AG04449 (cell line): Measurements from ENCODE around the gene METAP1D.

Experiments
- CTCF ChIA-PET: fragments of 350-600 bp; formaldehyde crosslinking; extraction: SDS; loops from one replicate; lab custom pipeline; 2021; ENCODE audit warnings: antibody characterized with exemption; lab: Yijun Ruan, JAX
- POLR2A ChIA-PET: fragments of 400-600, 350-600 bp; formaldehyde crosslinking; extraction: SDS; loops from one replicate; lab custom pipeline; 2020; ENCODE audit warnings: antibody characterized with exemption, inconsistent platforms; lab: Yijun Ruan, JAX
- DNase-seq: peaks from one replicate; pipeline ENCODE4 v3.0.0-alpha.2; 2010; ENCODE audit warnings: low read depth, low spot score
- H3K4me3 ChIP-seq: 2 replicates; pipeline ENCODE4 v1.5.1; 2011; ENCODE audit warnings: low read depth, mild to moderate bottlenecking, control low read depth, low read length
- CTCF ChIP-seq: IDR thresholded peaks from one replicate; pipeline ENCODE4 v1.5.1; 2011; ENCODE audit warnings: mild to moderate bottlenecking, moderate library complexity, low read length, control low read depth, inconsistent platforms; ENCODE audit not compliant: insufficient read depth; ENCODE audit errors: missing control alignments

METAP1D gene

GRCh38 chr2:171999604-172000469 lies at the start of gene METAP1D:
Gene METAP1D, plus strand, starts transcription at chr2:171999953. Its CDS starts 17 bp downstream, at chr2:171999970.
- TF ChIP-seq CTCF = no peak
- POLR2A ChIA-PET = no interaction called here
- no peak for DNase-seq
- peak within 1 kb of the TSS; percentile 94 for H3K4me3 ChIP-seq
- CTCF ChIA-PET = interaction anchor here (1.2 kb wide), 2 partner anchors 19 to 294 kb away, joined by 3 read pairs; no protein-coding TSS in a partner anchor

- ChIA-PET POLR2A (no interaction called here), CTCF (interaction anchor here (1.4 kb wide), 1 partner anchor 11 kb away, joined by 5 read pairs; no protein-coding TSS in a partner anchor)
- no peak for TF ChIP-seq CTCF
- no peak for DNase-seq
- H3K4me3 ChIP-seq = no peak overlapping the region
These were observed 47.5 kb upstream of the METAP1D start for GRCh38 chr2:171952276-171952675.

GRCh38 chr2:171952748-171953147 lies 47.0 kb upstream of the METAP1D start:
- ChIA-PET POLR2A (no interaction called here), CTCF (interaction anchor here (1.4 kb wide), 1 partner anchor 12 kb away, joined by 5 read pairs; no protein-coding TSS in a partner anchor)
- no peak overlapping the region for H3K4me3 ChIP-seq
- no peak for DNase-seq
- TF ChIP-seq CTCF = no peak

GRCh38 chr2:171956135-171956825 lies 43.5 kb upstream of the METAP1D start:
- no peak for TF ChIP-seq CTCF
- H3K4me3 ChIP-seq = no peak overlapping the region
- DNase-seq = no peak
- ChIA-PET POLR2A (interaction anchor here (1.0 kb wide), 1 partner anchor 146 kb away, joined by 3 read pairs; the partner anchor contains the start of gene DLX2), CTCF (interaction anchor here (1.0 to 1.6 kb wide), 4 partner anchors 15 to 157 kb away, joined by 3 to 7 read pairs (median 4); partner anchors contain the start of gene DLX1)

DNA sequence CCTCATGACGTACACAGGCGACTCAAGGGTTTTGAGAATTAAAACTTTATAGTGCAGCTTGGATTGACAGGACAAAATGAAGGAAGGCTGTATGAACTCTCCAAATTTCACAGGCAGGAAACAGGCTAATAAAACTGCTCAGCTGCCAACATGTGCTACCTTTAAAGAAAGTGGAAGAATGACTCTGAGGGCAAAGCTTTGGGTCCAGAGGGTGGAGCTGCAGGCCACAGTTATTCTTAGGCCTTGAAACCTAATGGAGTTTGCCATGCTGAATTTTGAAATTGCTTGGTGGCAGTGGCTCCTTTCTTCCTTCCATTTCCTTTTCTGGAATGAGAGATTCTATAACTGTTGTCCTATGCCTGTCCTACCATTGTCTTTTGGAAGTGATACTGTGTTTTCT lies 42.7 kb upstream of the METAP1D start:
- H3K4me3 ChIP-seq = no peak overlapping the region
- no peak for DNase-seq
- POLR2A ChIA-PET = interaction anchor here (1.0 kb wide), 1 partner anchor 145 kb away, joined by 3 read pairs; the partner anchor contains the start of gene DLX2
- no peak for TF ChIP-seq CTCF
- CTCF ChIA-PET = interaction anchor here (1.0 to 1.6 kb wide), 3 partner anchors 128 to 156 kb away, joined by 3 to 7 read pairs (median 3); partner anchors contain the start of gene DLX1

- no peak for TF ChIP-seq CTCF
- DNase-seq = peak; percentile 40
- CTCF ChIA-PET = interaction anchor here (0.9 to 2.7 kb wide), 2 partner anchors 145 to 148 kb away, joined by 3 to 10 read pairs; no protein-coding TSS in a partner anchor
- no peak overlapping the region for H3K4me3 ChIP-seq
- POLR2A ChIA-PET = interaction anchor here (0.6 to 1.5 kb wide), 2 partner anchors 127 to 143 kb away, joined by 3 read pairs; partner anchors contain the start of gene DLX1
These were observed 41.3 kb upstream of the METAP1D start for GRCh38 chr2:171958475-171958874.
